H1 (cell line): ENCODE measurements around the gene PHACTR2. TPM values are rescaled to one million over a fixed set of nuclear protein-coding genes. Genes with fewer than 3 reads are reported as not detected.

Source experiments
- CTCF ChIA-PET: fragments of 300-600 bp; sonication (Branson Sonifier 250); formaldehyde crosslinking; loops from one replicate; lab custom pipeline; 2021; ENCODE audit not compliant: partially characterized antibody; lab: Charles Lee
- POLR2A ChIA-PET: fragments of 300-600 bp; sonication (Branson Sonifier 250); formaldehyde crosslinking; loops from one replicate; lab custom pipeline; 2021; ENCODE audit warnings: inconsistent platforms; ENCODE audit not compliant: partially characterized antibody; lab: Charles Lee
- DNase-seq, 2 experiments: peaks; one replicate each; pipeline versions ENCODE4 v3.0.0 to v3.0.0-alpha.2; 2010 to 2022; ENCODE audit warnings: low spot score in 2 of 2, low read depth in 1 of 2, mixed read lengths in 1 of 2
- FAIRE-seq: peaks from 2 replicates; lab custom pipeline; 2011; peaks lifted over from hg19 to GRCh38; lab: Jason Lieb, UNC
- H2AFZ ChIP-seq: 2 replicates; pipeline ENCODE4 v1.8.1; 2012; ENCODE audit warnings: low read length, inconsistent platforms
- H2AK5ac ChIP-seq: 2 replicates; pipeline ENCODE4 v1.6.1; 2013; ENCODE audit warnings: low read depth, low read length
- H2BK120ac ChIP-seq: replicated peaks from 2 replicates; pipeline ENCODE3; 2013; ENCODE audit warnings: low read depth, low read length, inconsistent platforms
- H2BK12ac ChIP-seq: 2 replicates; pipeline ENCODE4 v1.6.1; 2013; ENCODE audit warnings: low read depth, low read length
- H2BK15ac ChIP-seq: 2 replicates; pipeline ENCODE4 v1.6.1; 2013; ENCODE audit warnings: low read length
- H2BK20ac ChIP-seq: 2 replicates; pipeline ENCODE4 v1.6.1; 2013; ENCODE audit warnings: low read length
- H2BK5ac ChIP-seq: 2 replicates; pipeline ENCODE4 v1.6.1; 2013; ENCODE audit warnings: low read depth, low read length
- H3K14ac ChIP-seq: 2 replicates; pipeline ENCODE4 v1.6.1; 2013; ENCODE audit warnings: inconsistent platforms; ENCODE audit not compliant: insufficient read length
- H3K18ac ChIP-seq: 2 replicates; pipeline ENCODE4 v1.6.1; 2013; ENCODE audit warnings: low read length; ENCODE audit errors: extremely low read depth
- H3K23ac ChIP-seq: 2 replicates; pipeline ENCODE4 v1.6.1; 2013; ENCODE audit warnings: inconsistent platforms; ENCODE audit not compliant: insufficient read length
- H3K23me2 ChIP-seq: 2 replicates; pipeline ENCODE4 v1.6.1; 2013; ENCODE audit warnings: low read depth, low read length
- H3K27ac ChIP-seq: 2 replicates; pipeline ENCODE4 v1.6.1; 2011; ENCODE audit warnings: low read depth, low read length, inconsistent platforms
- H3K27me3 ChIP-seq, 4 experiments: replicated peaks in 1 of 4; 1 replicate in 1 of 4; 2 replicates in 3 of 4; pipeline versions ENCODE4 v1.6.1 to v1.8.1; 2011 to 2013; ENCODE audit warnings: low read length in 3 of 4, mild to moderate bottlenecking in 3 of 4, inconsistent platforms in 2 of 4, mixed read lengths in 2 of 4, moderate library complexity in 1 of 4; ENCODE audit not compliant: control insufficient read depth in 3 of 4, insufficient read depth in 3 of 4; ENCODE audit errors: extremely low read depth in 1 of 4
- H3K36me3 ChIP-seq, 4 experiments: 2 replicates each; pipeline versions ENCODE4 v1.6.1 to v1.8.1; 2011 to 2013; ENCODE audit warnings: mild to moderate bottlenecking in 4 of 4, low read length in 3 of 4, moderate library complexity in 2 of 4, control low read depth in 1 of 4, inconsistent platforms in 1 of 4; ENCODE audit not compliant: insufficient read depth in 4 of 4, control insufficient read depth in 2 of 4
- H3K4ac ChIP-seq: replicated peaks from 2 replicates; pipeline ENCODE3; 2013; ENCODE audit warnings: low read length, low read depth, mixed read lengths, inconsistent platforms; ENCODE audit not compliant: insufficient read length
- H3K4me1 ChIP-seq, 4 experiments: replicated peaks in 1 of 4; 1 replicate in 1 of 4; 2 replicates in 3 of 4; pipeline versions ENCODE4 v1.6.1 to v1.8.1; 2011 to 2013; ENCODE audit warnings: low read length in 3 of 4, inconsistent platforms in 2 of 4, mixed read lengths in 1 of 4; ENCODE audit not compliant: insufficient read depth in 4 of 4, control insufficient read depth in 3 of 4
- H3K4me2 ChIP-seq, 2 experiments: 2 replicates each; pipeline versions ENCODE4 v1.6.1 to v1.8.1; 2011 to 2013; ENCODE audit warnings: low read depth in 2 of 2, low read length in 2 of 2, control low read depth in 1 of 2, inconsistent platforms in 1 of 2, mild to moderate bottlenecking in 1 of 2; ENCODE audit not compliant: insufficient read depth in 1 of 2
- H3K4me3 ChIP-seq, 4 experiments: fragments of 200-600, 300-600 bp in 1 of 4; sonication (generic), shearing (Covaris generic), sonication (Bioruptor Twin) in 1 of 4; 2 replicates each; pipeline versions ENCODE4 v1.5.1 to v1.8.1; 2011 to 2016; ENCODE audit warnings: low read length in 4 of 4, low read depth in 3 of 4, control low read depth in 2 of 4, inconsistent platforms in 2 of 4, mild to moderate bottlenecking in 2 of 4, mixed read lengths in 1 of 4, moderate library complexity in 1 of 4; ENCODE audit not compliant: insufficient read depth in 2 of 4; ENCODE audit errors: extremely low read depth in 1 of 4
- H3K56ac ChIP-seq: replicated peaks from 2 replicates; pipeline ENCODE3; 2013; ENCODE audit warnings: low read depth, mild to moderate bottlenecking, mixed read lengths, low read length, inconsistent platforms; ENCODE audit not compliant: insufficient read length
- H3K79me1 ChIP-seq: 2 replicates; pipeline ENCODE4 v1.6.1; 2013; ENCODE audit warnings: low read depth, low read length, control low read depth
- H3K79me2 ChIP-seq, 2 experiments: 2 replicates each; pipeline versions ENCODE4 v1.6.1 to v1.8.1; 2012 to 2013; ENCODE audit warnings: low read length in 2 of 2, mild to moderate bottlenecking in 2 of 2, inconsistent platforms in 1 of 2; ENCODE audit not compliant: insufficient read depth in 2 of 2, control insufficient read depth in 1 of 2
- H3K9ac ChIP-seq, 4 experiments: replicated peaks in 1 of 4; 1 replicate in 1 of 4; 2 replicates in 3 of 4; pipeline versions ENCODE4 v1.6.1 to v1.8.1; 2011 to 2013; ENCODE audit warnings: low read depth in 3 of 4, low read length in 3 of 4, control low read depth in 2 of 4, mild to moderate bottlenecking in 2 of 4, moderate library complexity in 2 of 4, inconsistent platforms in 1 of 4; ENCODE audit errors: extremely low read depth in 1 of 4
- H3K9me3 ChIP-seq, 2 experiments: 2 replicates each; pipeline versions ENCODE4 v1.6.1 to v1.8.1; 2012 to 2013; ENCODE audit warnings: mild to moderate bottlenecking in 2 of 2, moderate library complexity in 2 of 2, control low read depth in 1 of 2, inconsistent platforms in 1 of 2, low read depth in 1 of 2, low read length in 1 of 2, mixed read lengths in 1 of 2; ENCODE audit not compliant: insufficient read depth in 2 of 2
- H4K20me1 ChIP-seq, 2 experiments: replicated peaks in 1 of 2; 2 replicates each; pipeline versions ENCODE3 to v1.8.1; 2011 to 2013; ENCODE audit warnings: inconsistent platforms in 2 of 2, low read length in 2 of 2, mild to moderate bottlenecking in 1 of 2; ENCODE audit not compliant: insufficient read depth in 2 of 2, control insufficient read depth in 1 of 2
- H4K5ac ChIP-seq: 2 replicates; pipeline ENCODE4 v1.6.1; 2013; ENCODE audit warnings: low read length, low read depth, mixed read lengths, inconsistent platforms; ENCODE audit not compliant: insufficient read length
- H4K8ac ChIP-seq: 2 replicates; pipeline ENCODE4 v1.8.0; 2013; ENCODE audit warnings: mild to moderate bottlenecking, moderate library complexity, low read length, inconsistent platforms; ENCODE audit not compliant: insufficient read depth; ENCODE audit errors: extremely low read depth
- H4K91ac ChIP-seq: replicated peaks from 2 replicates; pipeline ENCODE3; 2013; ENCODE audit warnings: low read length, mixed read lengths, inconsistent platforms; ENCODE audit not compliant: insufficient read length
- BCL11A ChIP-seq, 2 experiments: IDR thresholded peaks; one replicate each; pipeline ENCODE4 v1.6.1; 2011; ENCODE audit warnings: low read depth in 2 of 2, low read length in 2 of 2, mild to moderate bottlenecking in 2 of 2
- EZH2 ChIP-seq: fragments of 200-600 bp; sonication (generic); IDR thresholded peaks from 2 replicates; pipeline ENCODE4 v1.7.1; 2012; ENCODE audit warnings: low read depth, mild to moderate bottlenecking, moderate library complexity, low read length, inconsistent platforms; ENCODE audit not compliant: severe bottlenecking
- KDM1A ChIP-seq: fragments of 200-600, 300-600 bp; sonication (generic); IDR thresholded peaks from 2 replicates; pipeline ENCODE4 v1.7.1; 2016; ENCODE audit warnings: mild to moderate bottlenecking, low read length, borderline replicate concordance
- KDM5A ChIP-seq: fragments of 200-600 bp; IDR thresholded peaks from 2 replicates; pipeline ENCODE4 v1.7.1; 2012; ENCODE audit warnings: mild to moderate bottlenecking, low read length, inconsistent platforms, mixed read lengths
- SAP30 ChIP-seq: fragments of 300-600 bp; sonication (generic); IDR thresholded peaks from 2 replicates; pipeline ENCODE4 v1.7.1; 2012; ENCODE audit warnings: low read length, moderate library complexity, mild to moderate bottlenecking, inconsistent platforms; ENCODE audit not compliant: insufficient read depth, insufficient replicate concordance
- SIN3A ChIP-seq, 2 experiments: IDR thresholded peaks in 1 of 2; conservative IDR thresholded peaks in 1 of 2; 2 replicates each; pipeline ENCODE4 v1.6.1; 2011 to 2012; ENCODE audit warnings: low read length in 2 of 2, improper control_type of control experiment in 1 of 2, low read depth in 1 of 2, mild to moderate bottlenecking in 1 of 2
- SIX5 ChIP-seq: IDR thresholded peaks from 2 replicates; pipeline ENCODE4 v1.6.1; 2011; ENCODE audit warnings: mild to moderate bottlenecking, low read depth, low read length
- SP4 ChIP-seq: IDR thresholded peaks from 2 replicates; pipeline ENCODE4 v1.6.1; 2012; ENCODE audit warnings: low read length, inconsistent platforms
- WGBS, 2 experiments: shearing (Covaris generic) in 1 of 2; methylation state at CpG; one replicate each; pipeline versions ENCODE4 v1.1.6 to v1.1.7; 2013 to 2015; ENCODE audit warnings: low lambda C conversion rate in 2 of 2, mixed read lengths in 2 of 2, inconsistent platforms in 1 of 2, low coverage in 1 of 2, missing lambda C conversion rate in 1 of 2; ENCODE audit not compliant: insufficient replicate concordance in 2 of 2, insufficient coverage in 1 of 2, insufficient read length in 1 of 2; ENCODE audit errors: extremely low coverage in 1 of 2, missing lambda C conversion rate in 1 of 2; 5-methylcytosine and 5-hydroxymethylcytosine counted together
- polyA plus RNA-seq, 7 experiments: library from polyadenylated mRNA; depleted of rRNA in 3 of 7; stranded (reverse) in 5 of 7; unstranded in 2 of 7; fragments of >200 nt in 5 of 7; fragments of 200-250 nt in 2 of 7; gene quantifications; 1 replicate in 5 of 7; 2 replicates in 1 of 7; 4 replicates in 1 of 7; pipeline versions ENCODE4 v1.2.1 to v1.2.3, GENCODE V29; 2011 to 2013; ENCODE audit warnings: missing spikeins in 2 of 7, mixed read lengths in 2 of 7
- total RNA-seq: library from RNA; stranded (reverse); fragmentation: NEBNext Ultra II Directional; extraction: Animal tissue kit (Norgen Biotek cat#: 25700); gene quantifications from 2 replicates; pipeline ENCODE4 v1.2.1, GENCODE V29; 2021
- TF ChIP-seq, protein P1 (sequence below): IDR thresholded peaks from 2 replicates; pipeline ENCODE4 v1.6.1; 2011; ENCODE audit warnings: low read depth, mild to moderate bottlenecking, low read length; ENCODE audit not compliant: insufficient read depth

Gene PHACTR2
- total and polyA plus RNA-seq, 2 of the 8 experiments (the other 6 are each of a cell fraction or from before 2014, with no cell fraction given), result 16.9 to 131 TPM

DNA sequence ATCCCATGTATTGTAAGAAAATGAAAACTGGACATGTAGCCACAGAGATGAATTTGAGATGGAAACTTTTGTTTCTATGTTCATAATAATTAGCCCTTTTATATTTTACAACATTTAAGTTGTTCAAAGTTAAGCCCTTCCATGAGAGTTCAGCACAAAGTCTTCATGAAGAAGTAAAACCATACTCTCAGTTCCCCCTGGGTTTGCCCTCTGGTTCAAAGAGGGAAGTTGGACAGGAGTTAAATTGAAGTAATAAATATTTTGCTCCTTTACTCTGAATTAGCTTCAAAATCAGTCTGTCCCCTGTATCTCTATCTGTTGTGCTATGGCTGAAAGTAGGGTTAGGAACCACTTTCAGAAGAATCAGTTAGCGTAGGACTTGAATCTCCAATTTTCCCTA, 31.1 kb downstream of the PHACTR2 start:
- H2BK120ac ChIP-seq, result no peak overlapping the region
- peaks cover 7 to 71% of the 10 kb centered on the region in 2 experiments for H3K79me2 ChIP-seq
- no peak overlapping the region for H3K9ac ChIP-seq
- H2AFZ ChIP-seq, result no peak overlapping the region
- H4K91ac ChIP-seq, result no peak overlapping the region
- ChIA-PET CTCF (interaction anchor here (1.2 kb wide), 1 partner anchor 116 kb away, joined by 3 read pairs; no protein-coding TSS in a partner anchor), POLR2A (no interaction called here)
- H2BK20ac ChIP-seq, result no peak overlapping the region
- no peaks in the 10 kb centered on the region for H3K23me2 ChIP-seq
- no peak overlapping the region for H3K27ac ChIP-seq
- 93% methylated on average over 1 of the region's 1 CpG; no CpG with 5 or more reads in 1 of the 2 experiments for WGBS, 2 experiments
- H4K20me1 ChIP-seq, result peaks cover 0 to 2% of the 10 kb centered on the region in 2 experiments
- DNase-seq (no peak), FAIRE-seq (no peak)
- no peak overlapping the region for H4K5ac ChIP-seq
- no peaks in the 10 kb centered on the region for H3K27me3 ChIP-seq
- H3K23ac ChIP-seq, result no peak overlapping the region
- no peak overlapping the region for H4K8ac ChIP-seq
- TF ChIP-seq, protein P1, sequence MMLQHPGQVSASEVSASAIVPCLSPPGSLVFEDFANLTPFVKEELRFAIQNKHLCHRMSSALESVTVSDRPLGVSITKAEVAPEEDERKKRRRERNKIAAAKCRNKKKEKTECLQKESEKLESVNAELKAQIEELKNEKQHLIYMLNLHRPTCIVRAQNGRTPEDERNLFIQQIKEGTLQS, result no peak
- TF ChIP-seq SIN3A (conservative IDR thresholded peaks at IDR 0.05 in 1 of 2, IDR thresholded peaks at IDR 0.05 in 1 of 2; ENCODE audit: low read depth in 1 of 2, low read length in 2 of 2) (no peak), EZH2 (no peak), SAP30 (no peak), BCL11A (IDR thresholded peaks at IDR 0.05; ENCODE audit: low read depth in 2 of 2, low read length in 2 of 2) (no peak), SP4 (no peak), KDM5A (no peak), KDM1A (no peak), SIX5 (no peak)
- no peak overlapping the region for H2BK5ac ChIP-seq
- H3K14ac ChIP-seq, result no peak overlapping the region
- no peak overlapping the region for H2AK5ac ChIP-seq
- no peak overlapping the region for H3K4me3 ChIP-seq
- H2BK12ac ChIP-seq, result no peak overlapping the region
- no peak overlapping the region for H3K4me2 ChIP-seq
- peaks cover 4 to 9% of the 10 kb centered on the region in 2 experiments; a peak in 2 of 4 replicates for H3K9me3 ChIP-seq
- H3K79me1 ChIP-seq, result peaks cover 4% of the 10 kb centered on the region; the same call in 1 of the 2 replicates
- H3K36me3 ChIP-seq, result peaks cover 0 to 12% (median 6%) of the 10 kb centered on the region in 4 experiments; a peak in 4 of 8 replicates
- H3K56ac ChIP-seq, result no peak overlapping the region
- no peak overlapping the region for H3K18ac ChIP-seq
- no peaks in the 10 kb centered on the region for H3K4me1 ChIP-seq
- H3K4ac ChIP-seq, result no peak overlapping the region
- H2BK15ac ChIP-seq, result no peak overlapping the region
